ENCODE measurements around the gene BSPH1.

- TF ChIP-seq EZH2 (IDR thresholded peaks at IDR 0.05), result no peak
- no peak for TF ChIP-seq POLR2AphosphoS5 (IDR thresholded peaks at IDR 0.05; ENCODE audit: borderline replicate concordance, low read depth, low read length)
These were observed 12.3 kb upstream of the BSPH1 start for GRCh38 chr19:48004236-48004635.
